CD4-positive, alpha-beta T cell (primary cell): ENCODE data around the gene ALOX12B. TPM values are rescaled to one million over a fixed set of nuclear protein-coding genes. Genes with fewer than 3 reads are reported as not detected.

ENCODE experiments used
- ATAC-seq: fragments of 200-7000 bp; cut with Tn5 transposase; one replicate; pipeline ENCODE4 v1.10.0; 2022; ENCODE audit warnings: mild to moderate bottlenecking; ENCODE audit not compliant: poor library complexity
- CTCF ChIA-PET: fragments of 350-600 bp; sonication (Branson Sonifier 250); formaldehyde crosslinking; loops from one replicate; lab custom pipeline; 2021; ENCODE audit warnings: antibody characterized with exemption, inconsistent platforms; lab: Charles Lee
- POLR2A ChIA-PET: fragments of 350-600 bp; sonication (Branson Sonifier 250); formaldehyde crosslinking; loops from one replicate; lab custom pipeline; 2021; ENCODE audit warnings: antibody characterized with exemption, inconsistent platforms; lab: Charles Lee
- DNase-seq, 14 experiments: peaks; one replicate each; pipeline ENCODE4 v3.0.0-alpha.2; 2013 to 2020; ENCODE audit warnings: mixed read lengths in 2 of 14
- H3K27ac ChIP-seq, 2 donors: one replicate each; pipeline versions ENCODE4 v1.5.1 to v1.7.0; 2013; ENCODE audit warnings: low read length in 2 of 2, low read depth in 1 of 2, mild to moderate bottlenecking in 1 of 2
- H3K27me3 ChIP-seq, 2 experiments: 1 replicate in 1 of 2; 2 replicates in 1 of 2; pipeline versions ENCODE4 v1.6.1 to v1.7.0; 2013; ENCODE audit warnings: low read length in 2 of 2, control low read depth in 1 of 2, mild to moderate bottlenecking in 1 of 2, moderate library complexity in 1 of 2; ENCODE audit not compliant: insufficient read depth in 2 of 2, control insufficient read depth in 1 of 2
- H3K36me3 ChIP-seq: one replicate; pipeline ENCODE4 v1.6.1; 2013; ENCODE audit warnings: low read length, control low read depth; ENCODE audit not compliant: insufficient read depth
- H3K4me1 ChIP-seq: one replicate; pipeline ENCODE4 v1.6.1; 2013; ENCODE audit warnings: low read length, control low read depth; ENCODE audit not compliant: insufficient read depth
- H3K4me3 ChIP-seq: one replicate; pipeline ENCODE4 v1.5.1; 2013; ENCODE audit warnings: mild to moderate bottlenecking, low read length, moderate library complexity
- H3K9me3 ChIP-seq, 2 experiments: 1 replicate in 1 of 2; 2 replicates in 1 of 2; pipeline versions ENCODE4 v1.6.1 to v1.7.0; 2013; ENCODE audit warnings: low read length in 2 of 2, mild to moderate bottlenecking in 2 of 2, control low read depth in 1 of 2, moderate library complexity in 1 of 2; ENCODE audit not compliant: control insufficient read depth in 1 of 2, insufficient read depth in 1 of 2
- H3K27ac Mint-ChIP-seq: one replicate; pipeline ENCODE4 v1.8.0; 2020; ENCODE audit warnings: mixed read lengths
- H3K27me3 Mint-ChIP-seq: one replicate; pipeline ENCODE4 v1.8.0; 2021; ENCODE audit warnings: mixed read lengths
- H3K36me3 Mint-ChIP-seq: one replicate; pipeline ENCODE4 v1.8.0; 2021; ENCODE audit warnings: low read depth, mixed read lengths
- H3K4me1 Mint-ChIP-seq: one replicate; pipeline ENCODE4 v1.8.0; 2021; ENCODE audit warnings: low read depth, mixed read lengths
- H3K4me3 Mint-ChIP-seq: one replicate; pipeline ENCODE4 v1.8.0; 2020; ENCODE audit warnings: mild to moderate bottlenecking, mixed read lengths
- H3K9me3 Mint-ChIP-seq: one replicate; pipeline ENCODE4 v1.8.0; 2020; ENCODE audit warnings: mixed read lengths
- CTCF ChIP-seq: fragments of 200-600 bp; IDR thresholded peaks from one replicate; pipeline ENCODE4 v1.8.0; 2022; ENCODE audit warnings: antibody characterized with exemption, mild to moderate bottlenecking
- intact Hi-C, 2 experiments: fragments of 100-400 bp; cut with DNase I in 1 of 2; cut with micrococcal nuclease in 1 of 2; formaldehyde crosslinking; loops; one replicate each; pipeline versions ENCODE4 v1.15.1 to v1.9.0; 2023 to 2025; cut with DNase I, micrococcal nuclease
- total RNA-seq, 174 experiments: library from RNA in 2 of 174; stranded (reverse) in 2 of 174; gene quantifications; one replicate each; pipeline ENCODE4 v1.2.3 and lab custom pipeline; 2021 to 2026

Gene ALOX12B
- total RNA-seq, 2 experiments from 2014 or later, result 0.41 TPM; not detected in 1

GRCh38 chr17:8118769-8119580 is 31.5 kb upstream of the ALOX12B start:
- peak overlapping the region; percentile 99 for H3K4me3 Mint-ChIP-seq
- Histone ChIP-seq H3K36me3 (no peaks in the 10 kb centered on the region), H3K27me3 (peaks cover 45 to 53% of the 10 kb centered on the region in 2 experiments), H3K27ac (peak overlapping the region; percentile 7 to 50), H3K4me3 (peak overlapping the region; percentile 57), H3K4me1 (peaks cover 65% of the 10 kb centered on the region), H3K9me3 (peaks cover 0 to 8% of the 10 kb centered on the region in 2 experiments)
- ChIA-PET POLR2A (interaction anchor here (0.6 to 9.8 kb wide), 37 partner anchors 8 to 880 kb away, joined by 3 to 161 read pairs (median 6); partner anchors contain the start of genes AURKB, BORCS6, CNTROB and CTC1), CTCF (interaction anchor here (0.6 to 3.1 kb wide), 32 partner anchors 8 to 433 kb away, joined by 3 to 42 read pairs (median 5); partner anchors contain the start of genes AURKB, BORCS6 and CTC1)
- ATAC-seq, result peak; percentile 60
- peaks cover 40% of the 10 kb centered on the region for H3K36me3 Mint-ChIP-seq
- peaks cover 2% of the 10 kb centered on the region for H3K9me3 Mint-ChIP-seq
- H3K4me1 Mint-ChIP-seq, result peaks cover 53% of the 10 kb centered on the region
- H3K27me3 Mint-ChIP-seq, result peaks cover 66% of the 10 kb centered on the region
- H3K27ac Mint-ChIP-seq, result peak overlapping the region; percentile 100
- peak; percentile 81 for TF ChIP-seq CTCF
- peak; percentile 75 to 92 (median 81) for DNase-seq
- intact Hi-C loops, result loop anchor here (1.0 to 10.0 kb wide), 11 partner anchors 19 to 256 kb away; partner anchors contain the start of genes BORCS6 (in 1 of the 2), KRABD2 (in 1 of the 2) and PFAS (in 1 of the 2)

GRCh38 chr17:8117980-8118768 is 30.7 kb upstream of the ALOX12B start, which contains the start of gene ALOXE3:
ALOXE3 (minus strand) TSS chr17:8118514; CDS start chr17:8117990, 524 bp downstream.
- ATAC-seq (peak; percentile 1), DNase-seq (peak in 3 of 14 experiments; percentile 22 to 62 (median 48))
- ChIA-PET POLR2A (interaction anchor here (1.0 to 9.8 kb wide), 21 partner anchors 8 to 432 kb away, joined by 3 to 161 read pairs (median 10); partner anchors contain the start of genes AURKB, BORCS6, CTC1 and PFAS), CTCF (interaction anchor here (0.7 to 3.1 kb wide), 18 partner anchors 8 to 432 kb away, joined by 3 to 42 read pairs (median 6); partner anchors contain the start of gene CTC1)
- TF ChIP-seq CTCF, result no peak
- Histone ChIP-seq H3K4me3 (peak within 1 kb of the TSS; percentile 57), H3K27me3 (peaks cover 37 to 46% of the 10 kb centered on the region in 2 experiments), H3K9me3 (peaks cover 0 to 4% of the 10 kb centered on the region in 2 experiments), H3K4me1 (peaks cover 57% of the 10 kb centered on the region), H3K27ac (peak within 1 kb of the TSS; percentile 7 to 50), H3K36me3 (no peaks in the 10 kb centered on the region)
- Mint-ChIP-seq H3K4me1 (peaks cover 45% of the 10 kb centered on the region), H3K4me3 (peak within 1 kb of the TSS; percentile 99), H3K27me3 (peaks cover 66% of the 10 kb centered on the region), H3K9me3 (peaks cover 2% of the 10 kb centered on the region), H3K27ac (peak within 1 kb of the TSS; percentile 100), H3K36me3 (peaks cover 35% of the 10 kb centered on the region)
- intact Hi-C loops, result loop anchor here (2.0 to 10.0 kb wide), 6 partner anchors 23 to 257 kb away; partner anchors contain the start of gene KRABD2 (in 1 of the 2)
